HCT116 (cell line): ENCODE results near the gene ZFP37. TPM values are rescaled to one million over a fixed set of nuclear protein-coding genes. Genes with fewer than 3 reads are reported as not detected.

ENCODE experiments used
- ATAC-seq: fragments of 200-7000 bp; cut with Tn5 transposase; 2 replicates; pipeline ENCODE4 v1.9.1; 2020; ENCODE audit warnings: mild to moderate bottlenecking, moderate library complexity
- BruUV-seq: library from RNA; stranded (reverse); fragments of 400-500 nt; replicated peaks from 2 replicates; lab custom pipeline; 2021; lab: Mats Ljungman, UMichigan
- CTCF ChIA-PET: fragments of 300-600 bp; sonication (Branson Sonifier 250); formaldehyde crosslinking; loops from one replicate; lab custom pipeline; 2021; ENCODE audit warnings: antibody characterized with exemption; lab: Charles Lee
- POLR2A ChIA-PET: fragments of 300-600, 350-600 bp; sonication (Branson Sonifier 250); formaldehyde crosslinking; loops from one replicate; lab custom pipeline; 2021; ENCODE audit warnings: antibody characterized with exemption; lab: Charles Lee
- RAD21 ChIA-PET, 2 experiments: fragments of 300-600 bp; sonication (Branson Sonifier 250); formaldehyde crosslinking; loops; one replicate each; lab custom pipeline; 2023; ENCODE audit warnings: low total read pairs in 2 of 2; ENCODE audit not compliant: uncharacterized antibody in 2 of 2, unreplicated experiment in 2 of 2, low non-redundant PET in 1 of 2; lab: Charles Lee
- DNase-seq: peaks from one replicate; pipeline ENCODE4 v3.0.0-alpha.2; 2010; ENCODE audit warnings: low read depth, low spot score
- H2AFZ ChIP-seq: fragments of 200-600 bp; shearing (Covaris generic), sonication (generic); 2 replicates; pipeline ENCODE4 v1.6.1; 2017; ENCODE audit warnings: low read depth, mixed run types, mixed read lengths, antibody characterized with exemption, low read length; ENCODE audit not compliant: poor library complexity, severe bottlenecking
- H3K27ac ChIP-seq: 2 replicates; pipeline ENCODE4 v1.5.1; 2012; ENCODE audit warnings: low read depth, low read length
- H3K27me3 ChIP-seq: fragments of 200-600 bp; sonication (generic); 2 replicates; pipeline ENCODE4 v1.6.1; 2016; ENCODE audit warnings: mixed run types, low read length, mixed read lengths; ENCODE audit not compliant: insufficient read depth
- H3K36me3 ChIP-seq, 2 experiments: fragments of 200-500 bp in 1 of 2; fragments of 200-600 bp in 1 of 2; sonication (Bioruptor generic) in 1 of 2; sonication (generic) in 1 of 2; 2 replicates each; pipeline versions ENCODE4 v1.5.1 to v1.6.1; 2014 to 2016; ENCODE audit warnings: low read length in 2 of 2, inconsistent platforms in 1 of 2, mixed read lengths in 1 of 2, mixed run types in 1 of 2; ENCODE audit not compliant: insufficient read depth in 2 of 2, control insufficient read depth in 1 of 2
- H3K4me1 ChIP-seq, 2 experiments: fragments of 200-600 bp in 1 of 2; sonication (generic) in 1 of 2; 2 replicates each; pipeline versions ENCODE4 v1.5.1 to v1.6.1; 2012 to 2017; ENCODE audit warnings: low read length in 2 of 2, inconsistent platforms in 1 of 2, mild to moderate bottlenecking in 1 of 2, mixed read lengths in 1 of 2, mixed run types in 1 of 2, moderate library complexity in 1 of 2; ENCODE audit not compliant: insufficient read depth in 2 of 2, control insufficient read depth in 1 of 2
- H3K4me2 ChIP-seq: fragments of 200-600 bp; sonication (generic); 2 replicates; pipeline ENCODE4 v1.6.1; 2017; ENCODE audit warnings: mixed run types, low read length, mixed read lengths
- H3K4me3 ChIP-seq, 2 experiments: fragments of 200-600 bp in 1 of 2; sonication (generic) in 1 of 2; replicated peaks in 1 of 2; 2 replicates each; pipeline ENCODE4 v1.5.1; 2011 to 2016; ENCODE audit warnings: low read length in 2 of 2, control low read depth in 1 of 2, low read depth in 1 of 2, mild to moderate bottlenecking in 1 of 2, mixed read lengths in 1 of 2, mixed run types in 1 of 2
- H3K79me2 ChIP-seq: fragments of 200-600 bp; sonication (generic); 2 replicates; pipeline ENCODE4 v1.6.1; 2017; ENCODE audit warnings: mild to moderate bottlenecking, mixed run types, low read length, moderate library complexity, mixed read lengths; ENCODE audit not compliant: insufficient read depth
- H3K9ac ChIP-seq: fragments of 200-600 bp; sonication (generic); 2 replicates; pipeline ENCODE4 v1.6.1; 2016; ENCODE audit warnings: low read length, mixed read lengths
- H3K9me2 ChIP-seq: fragments of 200-600 bp; sonication (generic), shearing (Covaris generic); 2 replicates; pipeline ENCODE4 v1.6.1; 2017; ENCODE audit warnings: mixed run types, mild to moderate bottlenecking, moderate library complexity; ENCODE audit not compliant: insufficient read depth
- H3K9me3 ChIP-seq, 2 experiments: fragments of 200-500 bp in 1 of 2; fragments of 200-600 bp in 1 of 2; sonication (Bioruptor generic) in 1 of 2; sonication (generic) in 1 of 2; 2 replicates each; pipeline ENCODE4 v1.6.1; 2014 to 2017; ENCODE audit warnings: low read length in 2 of 2, mixed read lengths in 2 of 2, inconsistent platforms in 1 of 2, low read depth in 1 of 2, mild to moderate bottlenecking in 1 of 2, mixed run types in 1 of 2, moderate library complexity in 1 of 2; ENCODE audit not compliant: control insufficient read depth in 1 of 2, insufficient read depth in 1 of 2
- H4K20me1 ChIP-seq: fragments of 200-600 bp; sonication (generic), shearing (Covaris generic); 2 replicates; pipeline ENCODE4 v1.6.1; 2017; ENCODE audit warnings: mixed run types, mild to moderate bottlenecking, moderate library complexity; ENCODE audit not compliant: insufficient read depth
- ATF3 ChIP-seq: IDR thresholded peaks from 2 replicates; pipeline ENCODE4 v1.6.1; 2012
- CBX3 ChIP-seq: IDR thresholded peaks from 2 replicates; pipeline ENCODE4 v1.6.1; 2012; ENCODE audit warnings: low read depth
- CEBPB ChIP-seq: IDR thresholded peaks from 2 replicates; pipeline ENCODE4 v1.6.1; 2012; ENCODE audit warnings: low read depth
- CTCF ChIP-seq, 3 experiments: fragments of 200-600 bp in 1 of 3; sonication (generic) in 1 of 3; IDR thresholded peaks in 2 of 3; conservative IDR thresholded peaks in 1 of 3; 2 replicates each; pipeline ENCODE4 v1.5.1; 2012 to 2017; ENCODE audit warnings: low read depth in 2 of 3, low read length in 2 of 3, antibody characterized with exemption in 1 of 3, borderline replicate concordance in 1 of 3, control low read depth in 1 of 3, mild to moderate bottlenecking in 1 of 3, mixed read lengths in 1 of 3, mixed run types in 1 of 3, moderate library complexity in 1 of 3; ENCODE audit not compliant: insufficient read depth in 1 of 3
- EGR1 ChIP-seq: IDR thresholded peaks from 2 replicates; pipeline ENCODE4 v1.6.1; 2012; ENCODE audit warnings: low read depth
- EZH2phosphoT487 ChIP-seq: fragments of 200-600 bp; IDR thresholded peaks from 2 replicates; pipeline ENCODE4 v1.6.1; 2018; ENCODE audit warnings: antibody characterized with exemption, borderline replicate concordance
- JUND ChIP-seq: IDR thresholded peaks from 2 replicates; pipeline ENCODE4 v1.6.1; 2012
- POLR2A ChIP-seq: IDR thresholded peaks from 2 replicates; pipeline ENCODE4 v1.7.0; 2011; ENCODE audit warnings: borderline replicate concordance; ENCODE audit not compliant: insufficient read depth, insufficient read length; ENCODE audit errors: extremely low read depth
- POLR2AphosphoS5 ChIP-seq: IDR thresholded peaks from 2 replicates; pipeline ENCODE4 v1.6.1; 2011; ENCODE audit warnings: mild to moderate bottlenecking, low read depth, low read length, moderate library complexity
- RAD21 ChIP-seq: IDR thresholded peaks from 2 replicates; pipeline ENCODE4 v1.6.1; 2012; ENCODE audit warnings: low read depth, mild to moderate bottlenecking
- SIN3A ChIP-seq: IDR thresholded peaks from 2 replicates; pipeline ENCODE4 v1.6.1; 2012; ENCODE audit warnings: low read depth
- SP1 ChIP-seq: IDR thresholded peaks from 2 replicates; pipeline ENCODE4 v1.6.1; 2012; ENCODE audit warnings: low read depth
- SRF ChIP-seq: IDR thresholded peaks from 2 replicates; pipeline ENCODE4 v1.6.1; 2012; ENCODE audit warnings: low read depth
- TCF7L2 ChIP-seq: IDR thresholded peaks from 2 replicates; pipeline ENCODE4 v1.7.0; 2011; ENCODE audit warnings: borderline replicate concordance, inconsistent platforms; ENCODE audit not compliant: insufficient read depth, insufficient read length; ENCODE audit errors: extremely low read depth
- YY1 ChIP-seq: IDR thresholded peaks from 2 replicates; pipeline ENCODE4 v1.6.1; 2011; ENCODE audit warnings: low read length, low read depth, moderate library complexity, mild to moderate bottlenecking; ENCODE audit not compliant: insufficient replicate concordance; ENCODE audit errors: extremely low read depth
- ZFX ChIP-seq: fragments of 450-650 bp; IDR thresholded peaks from 2 replicates; pipeline ENCODE4 v1.6.1; 2017
- ZNF274 ChIP-seq: fragments of 200-500 bp; sonication (Bioruptor generic); IDR thresholded peaks from 2 replicates; pipeline ENCODE4 v1.6.1; 2014; ENCODE audit warnings: mild to moderate bottlenecking, low read depth, low read length, inconsistent platforms
- intact Hi-C: fragments of 100-400 bp; cut with micrococcal nuclease; formaldehyde crosslinking; loops from 2 replicates; pipeline ENCODE4 v1.10.0; 2022
- total RNA-seq: library from RNA; stranded (reverse); gene quantifications from one replicate; pipeline ENCODE4 v1.2.1, GENCODE V29; 2021; ENCODE audit not compliant: unreplicated experiment
- TF ChIP-seq, protein P1 (sequence below): IDR thresholded peaks from 2 replicates; pipeline ENCODE4 v1.6.1; 2011; ENCODE audit warnings: mild to moderate bottlenecking, low read length, moderate library complexity; ENCODE audit not compliant: insufficient replicate concordance; ENCODE audit errors: extremely low read depth
- TF ChIP-seq, protein P2 (sequence below): IDR thresholded peaks from 2 replicates; pipeline ENCODE4 v1.6.1; 2012; ENCODE audit warnings: low read depth
- TF ChIP-seq, protein P3 (sequence below): IDR thresholded peaks from 2 replicates; pipeline ENCODE4 v1.6.1; 2012

ZFP37 gene
- total RNA-seq, 1 experiment from 2014 or later: 1.8 TPM

GRCh38 chr9:113095561-113095960 lies 39.0 kb upstream of the ZFP37 start:
- no peaks in the 10 kb centered on the region for H3K79me2 ChIP-seq
- ChIA-PET RAD21 (no interaction called here), POLR2A (no interaction called here), CTCF (no interaction called here)
- no peaks in the 10 kb centered on the region for H3K36me3 ChIP-seq
- H3K4me1 ChIP-seq: no peaks in the 10 kb centered on the region
- intact Hi-C loops: loop anchor here (10.0 kb wide), 1 partner anchor 161 kb away; no protein-coding TSS in a partner anchor
- H3K4me2 ChIP-seq: no peak overlapping the region
- no peaks in the 10 kb centered on the region for H3K9me2 ChIP-seq
- ATAC-seq: no peak
- no peak overlapping the region for H3K9ac ChIP-seq
- BruUV-seq: no TSS peak
- no peak for DNase-seq
- H2AFZ ChIP-seq: no peak overlapping the region
- no peaks in the 10 kb centered on the region for H3K27me3 ChIP-seq
- H3K9me3 ChIP-seq: no peaks in the 10 kb centered on the region
- H3K4me3 ChIP-seq: no peak overlapping the region
- no peaks in the 10 kb centered on the region for H4K20me1 ChIP-seq
- no peak for TF ChIP-seq RAD21
- TF ChIP-seq SIN3A: no peak
- TF ChIP-seq CTCF (IDR thresholded peaks at IDR 0.05 in 2 of 3, conservative IDR thresholded peaks at IDR 0.05 in 1 of 3; ENCODE audit: borderline replicate concordance in 1 of 3, insufficient read depth in 1 of 3, low read depth in 2 of 3, low read length in 2 of 3): no peak
- TF ChIP-seq POLR2AphosphoS5: no peak
- no peak for TF ChIP-seq TCF7L2
- no peak for TF ChIP-seq ZNF274
- no peak for TF ChIP-seq CEBPB
- TF ChIP-seq ZFX: no peak
- TF ChIP-seq EZH2phosphoT487: no peak
- TF ChIP-seq YY1: no peak
- no peak for TF ChIP-seq ATF3
- TF ChIP-seq EGR1: no peak
- no peak for TF ChIP-seq CBX3
- TF ChIP-seq, protein P1, sequence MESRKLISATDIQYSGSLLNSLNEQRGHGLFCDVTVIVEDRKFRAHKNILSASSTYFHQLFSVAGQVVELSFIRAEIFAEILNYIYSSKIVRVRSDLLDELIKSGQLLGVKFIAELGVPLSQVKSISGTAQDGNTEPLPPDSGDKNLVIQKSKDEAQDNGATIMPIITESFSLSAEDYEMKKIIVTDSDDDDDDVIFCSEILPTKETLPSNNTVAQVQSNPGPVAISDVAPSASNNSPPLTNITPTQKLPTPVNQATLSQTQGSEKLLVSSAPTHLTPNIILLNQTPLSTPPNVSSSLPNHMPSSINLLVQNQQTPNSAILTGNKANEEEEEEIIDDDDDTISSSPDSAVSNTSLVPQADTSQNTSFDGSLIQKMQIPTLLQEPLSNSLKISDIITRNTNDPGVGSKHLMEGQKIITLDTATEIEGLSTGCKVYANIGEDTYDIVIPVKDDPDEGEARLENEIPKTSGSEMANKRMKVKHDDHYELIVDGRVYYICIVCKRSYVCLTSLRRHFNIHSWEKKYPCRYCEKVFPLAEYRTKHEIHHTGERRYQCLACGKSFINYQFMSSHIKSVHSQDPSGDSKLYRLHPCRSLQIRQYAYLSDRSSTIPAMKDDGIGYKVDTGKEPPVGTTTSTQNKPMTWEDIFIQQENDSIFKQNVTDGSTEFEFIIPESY: no peak
- no peak for TF ChIP-seq POLR2A
- no peak for TF ChIP-seq SP1
- TF ChIP-seq, protein P2, sequence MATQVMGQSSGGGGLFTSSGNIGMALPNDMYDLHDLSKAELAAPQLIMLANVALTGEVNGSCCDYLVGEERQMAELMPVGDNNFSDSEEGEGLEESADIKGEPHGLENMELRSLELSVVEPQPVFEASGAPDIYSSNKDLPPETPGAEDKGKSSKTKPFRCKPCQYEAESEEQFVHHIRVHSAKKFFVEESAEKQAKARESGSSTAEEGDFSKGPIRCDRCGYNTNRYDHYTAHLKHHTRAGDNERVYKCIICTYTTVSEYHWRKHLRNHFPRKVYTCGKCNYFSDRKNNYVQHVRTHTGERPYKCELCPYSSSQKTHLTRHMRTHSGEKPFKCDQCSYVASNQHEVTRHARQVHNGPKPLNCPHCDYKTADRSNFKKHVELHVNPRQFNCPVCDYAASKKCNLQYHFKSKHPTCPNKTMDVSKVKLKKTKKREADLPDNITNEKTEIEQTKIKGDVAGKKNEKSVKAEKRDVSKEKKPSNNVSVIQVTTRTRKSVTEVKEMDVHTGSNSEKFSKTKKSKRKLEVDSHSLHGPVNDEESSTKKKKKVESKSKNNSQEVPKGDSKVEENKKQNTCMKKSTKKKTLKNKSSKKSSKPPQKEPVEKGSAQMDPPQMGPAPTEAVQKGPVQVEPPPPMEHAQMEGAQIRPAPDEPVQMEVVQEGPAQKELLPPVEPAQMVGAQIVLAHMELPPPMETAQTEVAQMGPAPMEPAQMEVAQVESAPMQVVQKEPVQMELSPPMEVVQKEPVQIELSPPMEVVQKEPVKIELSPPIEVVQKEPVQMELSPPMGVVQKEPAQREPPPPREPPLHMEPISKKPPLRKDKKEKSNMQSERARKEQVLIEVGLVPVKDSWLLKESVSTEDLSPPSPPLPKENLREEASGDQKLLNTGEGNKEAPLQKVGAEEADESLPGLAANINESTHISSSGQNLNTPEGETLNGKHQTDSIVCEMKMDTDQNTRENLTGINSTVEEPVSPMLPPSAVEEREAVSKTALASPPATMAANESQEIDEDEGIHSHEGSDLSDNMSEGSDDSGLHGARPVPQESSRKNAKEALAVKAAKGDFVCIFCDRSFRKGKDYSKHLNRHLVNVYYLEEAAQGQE: no peak
- no peak for TF ChIP-seq SRF
- TF ChIP-seq, protein P3, sequence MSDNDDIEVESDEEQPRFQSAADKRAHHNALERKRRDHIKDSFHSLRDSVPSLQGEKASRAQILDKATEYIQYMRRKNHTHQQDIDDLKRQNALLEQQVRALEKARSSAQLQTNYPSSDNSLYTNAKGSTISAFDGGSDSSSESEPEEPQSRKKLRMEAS: no peak
- TF ChIP-seq JUND: no peak
- H3K27ac ChIP-seq: no peak overlapping the region
